K562 (cell line): ENCODE results near the gene PLEKHM1. TPM values are rescaled to one million over a fixed set of nuclear protein-coding genes. Genes with fewer than 3 reads are reported as not detected.

Experiments used
- ATAC-seq: fragments of 200-7000 bp; cut with Tn5 transposase; 3 replicates; pipeline ENCODE4 v1.9.1; 2020; ENCODE audit warnings: moderate library complexity
- BruUV-seq: library from RNA; stranded (reverse); fragments of 400-500 nt; replicated peaks from 2 replicates; lab custom pipeline; 2021; lab: Mats Ljungman, UMichigan
- CTCF ChIA-PET: fragments of 300-600 bp; formaldehyde crosslinking; extraction: SDS; loops from one replicate; lab custom pipeline; 2021; ENCODE audit warnings: low intra/inter-chr PET ratio; lab: Yijun Ruan, JAX
- POLR2A ChIA-PET: fragments of 300-600, 350-650 bp; sonication (Branson Sonifier 250); formaldehyde crosslinking; extraction: SDS; loops from one replicate; lab custom pipeline; 2021; ENCODE audit warnings: antibody characterized with exemption, inconsistent platforms; lab: Yijun Ruan, JAX
- DNase-seq, 4 experiments: peaks; one replicate each; pipeline versions ENCODE4 v3.0.0 to v3.0.0-alpha.2; 2011 to 2018; ENCODE audit warnings: low spot score in 3 of 4, mixed read lengths in 3 of 4; ENCODE audit errors: extremely low read depth in 1 of 4
- FAIRE-seq: peaks from 2 replicates; lab custom pipeline; 2011; peaks lifted over from hg19 to GRCh38; lab: Jason Lieb, UNC
- H2AFZ ChIP-seq: 2 replicates; pipeline ENCODE4 v1.6.0; 2011; ENCODE audit warnings: low read depth, low read length, control low read depth, inconsistent platforms
- H3K27ac ChIP-seq: fragments of 200-600 bp; 3 replicates; pipeline ENCODE4 v1.8.0; 2011; ENCODE audit warnings: low read depth, mild to moderate bottlenecking, control low read depth, inconsistent platforms, low read length, moderate library complexity, mixed read lengths; ENCODE audit errors: extremely low read depth
- H3K27me3 ChIP-seq, 2 experiments: fragments of 300-600 bp in 1 of 2; 2 replicates in 1 of 2; 3 replicates in 1 of 2; pipeline versions ENCODE4 v1.6.0 to v1.8.0; 2011; ENCODE audit warnings: inconsistent platforms in 2 of 2, low read length in 2 of 2, mild to moderate bottlenecking in 1 of 2, mixed read lengths in 1 of 2, moderate library complexity in 1 of 2; ENCODE audit not compliant: control insufficient read depth in 2 of 2, insufficient read depth in 2 of 2
- H3K36me3 ChIP-seq: fragments of 300-600 bp; 3 replicates; pipeline ENCODE4 v1.8.0; 2011; ENCODE audit warnings: mild to moderate bottlenecking, low read length, inconsistent platforms; ENCODE audit not compliant: control insufficient read depth, insufficient read depth
- H3K4me1 ChIP-seq, 2 experiments: fragments of 200-600 bp in 1 of 2; replicated peaks in 1 of 2; 2 replicates in 1 of 2; 3 replicates in 1 of 2; pipeline versions ENCODE4 v1.5.1 to v1.8.0; 2011; ENCODE audit warnings: inconsistent platforms in 2 of 2, low read length in 2 of 2, mild to moderate bottlenecking in 1 of 2, mixed read lengths in 1 of 2, moderate library complexity in 1 of 2; ENCODE audit not compliant: control insufficient read depth in 2 of 2, insufficient read depth in 2 of 2
- H3K4me2 ChIP-seq: 2 replicates; pipeline ENCODE4 v1.6.1; 2011; ENCODE audit warnings: low read length, control low read depth, inconsistent platforms, mixed read lengths; ENCODE audit not compliant: insufficient read depth
- H3K4me3 ChIP-seq: fragments of 200-600 bp; sonication (generic), shearing (Covaris generic); 2 replicates; pipeline ENCODE4 v1.5.1; 2016; ENCODE audit warnings: control low read depth, inconsistent platforms
- H3K79me2 ChIP-seq: fragments of 200-600 bp; 3 replicates; pipeline ENCODE4 v1.8.0; 2011; ENCODE audit warnings: low read length, inconsistent platforms; ENCODE audit not compliant: control insufficient read depth, insufficient read depth
- H3K9ac ChIP-seq, 2 experiments: 2 replicates each; pipeline versions ENCODE4 v1.6.0 to v1.6.1; 2011; ENCODE audit warnings: low read depth in 2 of 2, low read length in 2 of 2, control low read depth in 1 of 2, inconsistent platforms in 1 of 2, mild to moderate bottlenecking in 1 of 2, mixed read lengths in 1 of 2; ENCODE audit not compliant: insufficient read depth in 1 of 2
- H3K9me1 ChIP-seq: one replicate; pipeline ENCODE4 v1.6.0; 2011; ENCODE audit warnings: inconsistent platforms, mild to moderate bottlenecking, low read length, moderate library complexity; ENCODE audit not compliant: control insufficient read depth, insufficient read depth
- H3K9me3 ChIP-seq: replicated peaks from 2 replicates; pipeline ENCODE4 v1.5.1; 2011; ENCODE audit warnings: low read depth, low read length, inconsistent platforms; ENCODE audit not compliant: control insufficient read depth, insufficient read depth
- H4K20me1 ChIP-seq: replicated peaks from 2 replicates; pipeline ENCODE4 v1.6.1; 2011; ENCODE audit warnings: low read length, inconsistent platforms, mixed read lengths; ENCODE audit not compliant: control insufficient read depth, insufficient read depth
- E2F1 ChIP-seq: sonication (generic); formaldehyde crosslinking; IDR thresholded peaks from 2 replicates; pipeline ENCODE4 v1.8.1; 2023; ENCODE audit warnings: mild to moderate bottlenecking, missing genetic modification reagents, moderate library complexity
- E2F6 ChIP-seq, 2 experiments: IDR thresholded peaks; 2 replicates each; pipeline ENCODE4 v1.6.1; 2011; ENCODE audit warnings: borderline replicate concordance in 1 of 2, control low read depth in 1 of 2, low read depth in 1 of 2, low read length in 1 of 2, mild to moderate bottlenecking in 1 of 2, mixed read lengths in 1 of 2, moderate library complexity in 1 of 2; ENCODE audit not compliant: insufficient read depth in 1 of 2, insufficient read length in 1 of 2, poor library complexity in 1 of 2, severe bottlenecking in 1 of 2; ENCODE audit errors: extremely low read depth in 1 of 2
- EHMT2 ChIP-seq: fragments of 450-650 bp; IDR thresholded peaks from 2 replicates; pipeline ENCODE4 v1.6.1; 2018; ENCODE audit warnings: antibody characterized with exemption
- HMG20A ChIP-seq: fragments of 450-650 bp; formaldehyde crosslinking; conservative IDR thresholded peaks from 2 replicates; pipeline ENCODE4 v1.4.0; 2020; ENCODE audit warnings: mild to moderate bottlenecking, mixed read lengths
- HNRNPK ChIP-seq: fragments of 200-400 bp; formaldehyde crosslinking; IDR thresholded peaks from one replicate; pipeline ENCODE4 v1.6.1; 2018; ENCODE audit warnings: mild to moderate bottlenecking, low read depth, low read length; ENCODE audit not compliant: poor library complexity, severe bottlenecking
- MCM7 ChIP-seq, 2 experiments: fragments of 450-650 bp; IDR thresholded peaks; 2 replicates each; pipeline ENCODE4 v1.6.1; 2016 to 2018
- PCBP1 ChIP-seq: fragments of 200-400 bp; formaldehyde crosslinking; IDR thresholded peaks from 2 replicates; pipeline ENCODE4 v1.6.1; 2018; ENCODE audit warnings: mild to moderate bottlenecking, low read depth, low read length; ENCODE audit not compliant: poor library complexity, severe bottlenecking
- PHB ChIP-seq: fragments of 250-450 bp; sonication (Bioruptor Pico); IDR thresholded peaks from 2 replicates; pipeline ENCODE4 v1.5.0; 2021
- POLR2G ChIP-seq: fragments of 200-400 bp; formaldehyde crosslinking; IDR thresholded peaks from 2 replicates; pipeline ENCODE4 v1.6.1; 2017; ENCODE audit warnings: low read depth, mild to moderate bottlenecking, antibody characterized with exemption, low read length, moderate library complexity
- PTTG1 ChIP-seq: fragments of 450-650 bp; IDR thresholded peaks from 2 replicates; pipeline ENCODE4 v1.6.1; 2016; ENCODE audit warnings: low read depth, mild to moderate bottlenecking, missing genetic modification characterization, missing compliant biosample characterization
- SMC3 ChIP-seq: conservative IDR thresholded peaks from 2 replicates; pipeline ENCODE4 v1.6.1; 2011; ENCODE audit warnings: low read depth, low read length, improper control_type of control experiment; ENCODE audit not compliant: insufficient read depth
- U2AF1 ChIP-seq: fragments of 200-400 bp; formaldehyde crosslinking; optimal IDR thresholded peaks from 2 replicates; pipeline ENCODE3; 2017; ENCODE audit warnings: mild to moderate bottlenecking, low read depth, low read length, moderate library complexity
- WHSC1 ChIP-seq: IDR thresholded peaks from one replicate; pipeline ENCODE4 v1.6.1; 2012; ENCODE audit warnings: low read length, control low read depth, inconsistent platforms
- ZBED1 ChIP-seq: IDR thresholded peaks from 2 replicates; pipeline ENCODE4 v1.6.1; 2014
- ZEB2 ChIP-seq: fragments of 450-650 bp; IDR thresholded peaks from 2 replicates; pipeline ENCODE4 v1.6.1; 2016
- ZFPM2 ChIP-seq: fragments of 250-450 bp; sonication (Bioruptor Pico); IDR thresholded peaks from 2 replicates; pipeline ENCODE4 v1.5.1; 2022; ENCODE audit warnings: mild to moderate bottlenecking
- ZKSCAN3 ChIP-seq: fragments of 250-450 bp; sonication (Bioruptor Pico); IDR thresholded peaks from 2 replicates; pipeline ENCODE4 v1.4.0; 2020
- ZNF146 ChIP-seq: IDR thresholded peaks from one replicate; pipeline ENCODE4 v1.6.1; 2018; ENCODE audit warnings: missing compliant biosample characterization; ENCODE audit not compliant: unreplicated experiment
- ZNF239 ChIP-seq: fragments of 250-450 bp; sonication (Bioruptor Pico); IDR thresholded peaks from 2 replicates; pipeline ENCODE4 v1.4.0; 2020; ENCODE audit warnings: mild to moderate bottlenecking
- ZNF41 ChIP-seq: fragments of 250-450 bp; sonication (Bioruptor Pico); conservative IDR thresholded peaks from 2 replicates; pipeline ENCODE4 v1.4.0; 2020; ENCODE audit warnings: mild to moderate bottlenecking
- ZNF583 ChIP-seq: fragments of 250-450 bp; sonication (Bioruptor Pico); IDR thresholded peaks from 2 replicates; pipeline ENCODE4 v1.4.0; 2020
- ZNF699 ChIP-seq: fragments of 250-450 bp; sonication (Bioruptor Pico); IDR thresholded peaks from 2 replicates; pipeline ENCODE4 v1.8.0; 2021; ENCODE audit warnings: mild to moderate bottlenecking, moderate library complexity; ENCODE audit not compliant: insufficient replicate concordance
- ZSCAN29 ChIP-seq: fragments of 450-650 bp; IDR thresholded peaks from 2 replicates; pipeline ENCODE4 v1.6.1; 2017
- WGBS: fragments of 100-300 bp; shearing (Covaris generic); methylation state at CpG from one replicate; pipeline ENCODE4 v1.1.6; 2016; ENCODE audit warnings: low coverage, mixed read lengths; ENCODE audit not compliant: insufficient coverage; ENCODE audit errors: missing lambda C conversion rate; 5-methylcytosine and 5-hydroxymethylcytosine counted together
- in situ Hi-C: fragments of 300-500 bp; cut with MboI; formaldehyde crosslinking; loops from 4 replicates; pipeline ENCODE4 v1.15.0; 2018; ENCODE audit warnings: inconsistent platforms, mixed read lengths
- intact Hi-C: fragments of 100-400 bp; cut with micrococcal nuclease; formaldehyde crosslinking; loops from 2 replicates; pipeline ENCODE4 v1.14.2; 2022
- polyA plus RNA-seq, 8 experiments: library from polyadenylated mRNA; depleted of rRNA in 4 of 8; stranded (reverse) in 5 of 8; unstranded in 3 of 8; fragments of >200 nt; fragmentation: Nextera tagmentation in 2 of 8; fragmentation: Illumina TruSeq in 1 of 8; extraction: Ambion mirVana in 2 of 8; extraction: Trizol in 1 of 8; gene quantifications; 2 replicates each; pipeline versions ENCODE4 v1.2.1 to v1.2.3, GENCODE V29; 2011 to 2014; ENCODE audit warnings: inconsistent platforms in 1 of 8, missing spikeins in 1 of 8
- total RNA-seq, 7 experiments: library from RNA; depleted of rRNA in 6 of 7; stranded (reverse); fragments of >200 nt in 6 of 7; fragmentation: Illumina TruSeq in 2 of 7; extraction: Trizol in 2 of 7; gene quantifications; 2 replicates each; pipeline versions ENCODE4 v1.2.1 to v1.2.3, GENCODE V29; 2011 to 2021; ENCODE audit warnings: low replicate concordance in 1 of 7

Gene PLEKHM1
- total and polyA plus RNA-seq, 9 of the 15 experiments (the other 6 are each of a cell fraction or from before 2014, with no cell fraction given) = 0.13 to 23.3 (median 5.7) TPM

DNA sequence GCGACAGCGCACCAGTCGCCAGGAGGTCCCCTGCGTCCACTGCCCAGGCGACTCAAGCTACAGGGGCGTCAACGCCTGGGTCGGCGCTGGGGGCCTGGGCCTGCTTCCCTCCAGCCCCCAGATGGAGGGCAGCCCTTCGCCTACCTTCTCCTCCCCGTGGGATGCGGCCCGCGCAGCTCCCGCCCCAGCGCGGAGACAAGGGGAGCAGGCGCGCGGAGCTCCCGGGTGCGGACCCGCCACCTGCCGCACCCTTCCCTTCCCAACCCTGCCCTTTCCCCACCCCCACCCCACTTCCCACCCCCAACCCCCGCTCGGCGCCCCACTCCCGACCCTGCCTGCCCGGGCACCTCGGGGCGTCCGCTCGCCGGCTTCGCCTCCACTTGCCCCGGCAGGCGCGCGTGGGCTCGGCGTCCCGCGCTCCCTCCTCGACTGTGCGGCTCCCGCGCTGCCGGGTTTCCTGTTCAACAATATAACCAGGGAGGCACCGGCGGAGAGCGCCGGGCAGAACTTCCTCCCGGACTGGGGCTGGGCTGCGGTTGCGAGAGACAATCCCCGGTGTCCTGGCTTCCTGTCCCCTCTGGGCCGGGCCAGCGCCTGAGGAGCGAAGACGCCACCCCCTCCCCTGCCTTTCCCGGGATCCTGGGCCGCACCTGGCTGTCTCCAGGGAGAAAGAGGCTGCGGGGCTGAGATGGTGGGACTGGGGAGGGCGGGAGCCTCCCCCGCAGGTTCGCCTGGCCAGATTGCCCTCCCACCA, 57.9 kb downstream of the PLEKHM1 start, which contains the start of gene ARHGAP27:
Gene ARHGAP27, minus strand, starts transcription at position 466 of the 754 bp plus-strand sequence. CDS start 2,591 bp downstream, outside the sequence.
- H3K27ac ChIP-seq = no peak within 1 kb of the TSS
- H3K4me2 ChIP-seq = peak within 1 kb of the TSS; percentile 77
- H3K9me3 ChIP-seq = no peaks in the 10 kb centered on the region
- no peaks in the 10 kb centered on the region for H3K9me1 ChIP-seq
- H3K36me3 ChIP-seq = no peaks in the 10 kb centered on the region
- no peaks in the 10 kb centered on the region for H3K27me3 ChIP-seq
- 27% methylated on average over 12 of the region's 66 CpGs for WGBS
- H3K9ac ChIP-seq = peak within 1 kb of the TSS in 1 of 2 experiments; percentile 88; a peak in 2 of 4 replicates
- ATAC-seq = no peak
- peak in 1 of 4 experiments; percentile 33 for DNase-seq
- H3K4me3 ChIP-seq = peak within 1 kb of the TSS; percentile 38
- ChIA-PET POLR2A (no interaction called here), CTCF (no interaction called here)
- in situ Hi-C loops = loop anchor here (25.0 kb wide), 1 partner anchor 1080 kb away; the partner anchor contains the start of gene LRRC37A2
- intact Hi-C loops = no loop called here
- no TSS peak for BruUV-seq
- no peak for FAIRE-seq
- TF ChIP-seq ZNF146 (CRISPR knock-in tag) (no peak), PTTG1 (no peak), ZNF583 (CRISPR knock-in tag) (no peak), ZFPM2 (CRISPR knock-in tag) (no peak), SMC3 (no peak), HNRNPK (peak; percentile 41), ZBED1 (no peak), PCBP1 (peak; percentile 49), PHB (CRISPR knock-in tag) (no peak), ZNF41 (CRISPR knock-in tag) (no peak), HMG20A (CRISPR knock-in tag) (no peak), ZEB2 (no peak), WHSC1 (no peak), ZKSCAN3 (CRISPR knock-in tag) (no peak), ZNF239 (CRISPR knock-in tag) (no peak), ZSCAN29 (no peak), ZNF699 (CRISPR knock-in tag) (no peak), MCM7 (IDR thresholded peaks at IDR 0.05) (no peak), EHMT2 (no peak), E2F6 (IDR thresholded peaks at IDR 0.05; ENCODE audit: borderline replicate concordance in 1 of 2, extremely low read depth in 1 of 2, insufficient read depth in 1 of 2, insufficient read length in 1 of 2, low read depth in 1 of 2, low read length in 1 of 2, poor library complexity in 1 of 2, severe bottlenecking in 1 of 2) (peak in 1 of 2 experiments; percentile 2), POLR2G (peak; percentile 21; the same call in 1 of the 2 replicates), E2F1 (CRISPR knock-in tag) (no peak), U2AF1 (no peak)
- H2AFZ ChIP-seq = peak within 1 kb of the TSS; percentile 90
- H4K20me1 ChIP-seq = no peaks in the 10 kb centered on the region
- no peaks in the 10 kb centered on the region for H3K79me2 ChIP-seq
- H3K4me1 ChIP-seq = peaks cover 0 to 49% of the 10 kb centered on the region in 2 experiments; a peak in 3 of 5 replicates
